HepG2 (cell line): ENCODE data around the gene ANKRD11. TPM values are rescaled to one million over a fixed set of nuclear protein-coding genes. Genes with fewer than 3 reads are reported as not detected.

Experiments
- CENPT ChIP-seq: sonication (generic); formaldehyde crosslinking; IDR thresholded peaks from 2 replicates; pipeline ENCODE4 v1.8.0; 2022; ENCODE audit warnings: low read depth, mild to moderate bottlenecking, moderate library complexity, missing genetic modification reagents
- HNRNPLL ChIP-seq: fragments of 200-400 bp; formaldehyde crosslinking; IDR thresholded peaks from 2 replicates; pipeline ENCODE4 v1.6.1; 2017; ENCODE audit warnings: mild to moderate bottlenecking, low read depth, low read length; ENCODE audit not compliant: poor library complexity, severe bottlenecking
- KAT8 ChIP-seq: IDR thresholded peaks from 2 replicates; pipeline ENCODE4 v1.6.1; 2016; ENCODE audit warnings: missing genetic modification reagents, missing compliant biosample characterization
- KLF15 ChIP-seq: sonication (generic); formaldehyde crosslinking; IDR thresholded peaks from 2 replicates; pipeline ENCODE4 v1.8.1; 2023; ENCODE audit warnings: borderline replicate concordance, mild to moderate bottlenecking, inconsistent platforms, missing genetic modification reagents, mixed read lengths
- LCORL ChIP-seq, 2 experiments: fragments of 450-650 bp in 1 of 2; sonication (generic) in 1 of 2; formaldehyde crosslinking in 1 of 2; IDR thresholded peaks; 2 replicates each; pipeline versions ENCODE4 v1.5.0 to v1.6.1; 2017 to 2020; ENCODE audit warnings: antibody characterized with exemption in 1 of 2, missing genetic modification reagents in 1 of 2
- MYC ChIP-seq: sonication (generic); formaldehyde crosslinking; IDR thresholded peaks from 2 replicates; pipeline ENCODE4 v1.9.0; 2021; ENCODE audit warnings: missing genetic modification reagents, borderline replicate concordance
- NR1H2 ChIP-seq: sonication (generic); formaldehyde crosslinking; IDR thresholded peaks from 2 replicates; pipeline ENCODE4 v1.8.1; 2022; ENCODE audit warnings: low read depth, missing genetic modification reagents, borderline replicate concordance
- PPARG ChIP-seq: conservative IDR thresholded peaks from 2 replicates; pipeline ENCODE4 v1.6.1; 2016; ENCODE audit warnings: missing biosample characterization, missing genetic modification reagents
- THAP11 ChIP-seq: IDR thresholded peaks from 2 replicates; pipeline ENCODE4 v1.6.1; 2016; ENCODE audit warnings: missing biosample characterization, missing genetic modification reagents
- ZBTB3 ChIP-seq: sonication (generic); formaldehyde crosslinking; IDR thresholded peaks from 2 replicates; pipeline ENCODE4 v1.4.0; 2020; ENCODE audit warnings: low read depth, mild to moderate bottlenecking, moderate library complexity, missing genetic modification reagents, borderline replicate concordance
- ZNF510 ChIP-seq: sonication (generic); formaldehyde crosslinking; IDR thresholded peaks from 2 replicates; pipeline ENCODE4 v1.4.0; 2020; ENCODE audit warnings: low read depth, mild to moderate bottlenecking, missing genetic modification reagents
- polyA plus RNA-seq, 8 experiments: library from polyadenylated mRNA; depleted of rRNA in 3 of 8; stranded (reverse) in 7 of 8; unstranded in 1 of 8; fragments of >200 nt; fragmentation: Illumina TruSeq in 4 of 8; extraction: Trizol in 4 of 8; gene quantifications; 2 replicates each; pipeline versions ENCODE4 v1.2.1 to v1.2.3, GENCODE V29; 2011 to 2016; ENCODE audit warnings: low read depth in 4 of 8, missing spikeins in 1 of 8, mixed read lengths in 1 of 8; ENCODE audit not compliant: insufficient read depth in 1 of 8
- total RNA-seq, 5 experiments: library from RNA; depleted of rRNA; stranded (reverse); fragments of >200 nt; fragmentation: Illumina TruSeq; extraction: Trizol; gene quantifications; 2 replicates each; pipeline ENCODE4 v1.2.3, GENCODE V29; 2016; ENCODE audit warnings: low read depth in 1 of 5
- TF ChIP-seq, protein P1 (sequence below): sonication (generic); formaldehyde crosslinking; IDR thresholded peaks from 2 replicates; pipeline ENCODE4 v1.8.0; 2022; ENCODE audit warnings: mild to moderate bottlenecking, missing genetic modification reagents
- TF ChIP-seq, protein P2 (sequence below): sonication (generic); formaldehyde crosslinking; IDR thresholded peaks from 2 replicates; pipeline ENCODE4 v1.5.0; 2020; ENCODE audit warnings: missing genetic modification reagents
- TF ChIP-seq, protein P3 (sequence below): sonication (generic); formaldehyde crosslinking; IDR thresholded peaks from 2 replicates; pipeline ENCODE4 v1.4.0; 2020; ENCODE audit warnings: missing genetic modification reagents
- TF ChIP-seq, protein P4 (sequence below): sonication (generic); formaldehyde crosslinking; IDR thresholded peaks from 2 replicates; pipeline ENCODE4 v1.4.0; 2020; ENCODE audit warnings: low read depth, mild to moderate bottlenecking, missing genetic modification reagents
- TF ChIP-seq, protein P5 (sequence below): sonication (generic); formaldehyde crosslinking; IDR thresholded peaks from 2 replicates; pipeline ENCODE4 v1.5.1; 2020; ENCODE audit warnings: mild to moderate bottlenecking, moderate library complexity, missing genetic modification reagents
- TF ChIP-seq, protein P6 (sequence below): sonication (generic); formaldehyde crosslinking; IDR thresholded peaks from 2 replicates; pipeline ENCODE4 v1.8.1; 2023; ENCODE audit warnings: mild to moderate bottlenecking, missing genetic modification reagents

ANKRD11 gene
- total and polyA plus RNA-seq, 2 of the 13 experiments (the other 11 are each of a cell fraction or from before 2014, with no cell fraction given) = 21.4 to 38.4 TPM

DNA sequence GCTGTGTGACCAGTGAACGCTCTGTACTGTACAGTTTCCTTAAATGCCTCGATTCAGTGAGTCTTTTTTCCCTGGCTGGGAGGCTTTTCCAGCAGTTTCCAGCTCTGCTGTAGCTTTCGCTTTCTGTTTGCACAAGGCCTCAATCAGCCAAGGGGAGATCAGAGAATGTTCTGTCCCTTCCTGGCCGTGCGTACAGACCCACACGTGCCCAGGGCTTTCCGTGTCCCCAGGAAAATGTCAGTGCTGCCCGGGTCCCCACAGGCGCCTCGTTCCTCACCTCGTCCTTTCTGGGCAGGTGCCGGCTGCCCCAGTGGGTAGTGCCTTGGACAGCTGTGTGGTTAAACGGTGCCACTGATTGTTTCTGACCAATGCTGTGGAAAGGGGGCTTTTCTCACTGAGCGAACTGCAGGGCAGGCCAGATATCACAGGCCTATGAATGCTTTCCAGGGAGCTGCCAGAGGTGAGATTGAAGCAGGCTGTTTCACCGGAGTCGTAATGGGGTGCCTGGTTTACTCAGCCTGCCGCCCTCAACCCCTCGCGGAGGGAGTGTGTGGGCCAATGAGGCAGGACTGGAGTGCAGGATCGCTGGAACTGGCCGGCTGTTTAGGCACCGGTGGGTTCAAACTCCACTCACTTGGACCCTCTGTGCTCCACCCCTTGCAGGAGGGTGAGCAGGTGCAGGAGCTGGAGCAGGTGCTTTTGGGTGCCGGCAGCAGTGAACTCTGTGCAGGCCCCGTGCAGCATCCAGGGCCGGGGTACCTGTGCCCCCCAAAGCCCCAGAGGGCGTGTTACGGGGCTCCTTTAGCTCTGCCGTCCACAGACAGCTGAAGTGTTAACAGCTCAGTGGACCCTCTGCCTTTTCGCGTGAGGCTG lies 228.4 kb downstream of the ANKRD11 start (continued):
- TF ChIP-seq, protein P1, sequence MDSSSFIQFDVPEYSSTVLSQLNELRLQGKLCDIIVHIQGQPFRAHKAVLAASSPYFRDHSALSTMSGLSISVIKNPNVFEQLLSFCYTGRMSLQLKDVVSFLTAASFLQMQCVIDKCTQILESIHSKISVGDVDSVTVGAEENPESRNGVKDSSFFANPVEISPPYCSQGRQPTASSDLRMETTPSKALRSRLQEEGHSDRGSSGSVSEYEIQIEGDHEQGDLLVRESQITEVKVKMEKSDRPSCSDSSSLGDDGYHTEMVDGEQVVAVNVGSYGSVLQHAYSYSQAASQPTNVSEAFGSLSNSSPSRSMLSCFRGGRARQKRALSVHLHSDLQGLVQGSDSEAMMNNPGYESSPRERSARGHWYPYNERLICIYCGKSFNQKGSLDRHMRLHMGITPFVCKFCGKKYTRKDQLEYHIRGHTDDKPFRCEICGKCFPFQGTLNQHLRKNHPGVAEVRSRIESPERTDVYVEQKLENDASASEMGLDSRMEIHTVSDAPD = 0 out of 2 replicates have a peak, but pooled peaks have one; percentile 55
- TF ChIP-seq KAT8 (CRISPR knock-in tag) (peak; percentile 62), MYC (peak; percentile 39; the same call in 1 of the 2 replicates), HNRNPLL (peak; percentile 41), ZNF510 (CRISPR knock-in tag) (0 out of 2 replicates have a peak, but pooled peaks have one; percentile 41), CENPT (CRISPR knock-in tag) (no peak), NR1H2 (CRISPR knock-in tag) (peak; percentile 79; the same call in 1 of the 2 replicates), LCORL (IDR thresholded peaks at IDR 0.05) (no peak), LCORL (CRISPR knock-in tag; IDR thresholded peaks at IDR 0.05) (peak; percentile 81), ZBTB3 (CRISPR knock-in tag) (peak; percentile 43; the same call in 1 of the 2 replicates), THAP11 (CRISPR knock-in tag) (peak; percentile 31; the same call in 1 of the 2 replicates), PPARG (CRISPR knock-in tag) (0 out of 2 replicates have a peak, but pooled peaks have one; percentile 7), KLF15 (CRISPR knock-in tag) (no peak)
- TF ChIP-seq, protein P2, sequence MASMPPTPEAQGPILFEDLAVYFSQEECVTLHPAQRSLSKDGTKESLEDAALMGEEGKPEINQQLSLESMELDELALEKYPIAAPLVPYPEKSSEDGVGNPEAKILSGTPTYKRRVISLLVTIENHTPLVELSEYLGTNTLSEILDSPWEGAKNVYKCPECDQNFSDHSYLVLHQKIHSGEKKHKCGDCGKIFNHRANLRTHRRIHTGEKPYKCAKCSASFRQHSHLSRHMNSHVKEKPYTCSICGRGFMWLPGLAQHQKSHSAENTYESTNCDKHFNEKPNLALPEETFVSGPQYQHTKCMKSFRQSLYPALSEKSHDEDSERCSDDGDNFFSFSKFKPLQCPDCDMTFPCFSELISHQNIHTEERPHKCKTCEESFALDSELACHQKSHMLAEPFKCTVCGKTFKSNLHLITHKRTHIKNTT (CRISPR knock-in tag) = no peak
- TF ChIP-seq, protein P3, sequence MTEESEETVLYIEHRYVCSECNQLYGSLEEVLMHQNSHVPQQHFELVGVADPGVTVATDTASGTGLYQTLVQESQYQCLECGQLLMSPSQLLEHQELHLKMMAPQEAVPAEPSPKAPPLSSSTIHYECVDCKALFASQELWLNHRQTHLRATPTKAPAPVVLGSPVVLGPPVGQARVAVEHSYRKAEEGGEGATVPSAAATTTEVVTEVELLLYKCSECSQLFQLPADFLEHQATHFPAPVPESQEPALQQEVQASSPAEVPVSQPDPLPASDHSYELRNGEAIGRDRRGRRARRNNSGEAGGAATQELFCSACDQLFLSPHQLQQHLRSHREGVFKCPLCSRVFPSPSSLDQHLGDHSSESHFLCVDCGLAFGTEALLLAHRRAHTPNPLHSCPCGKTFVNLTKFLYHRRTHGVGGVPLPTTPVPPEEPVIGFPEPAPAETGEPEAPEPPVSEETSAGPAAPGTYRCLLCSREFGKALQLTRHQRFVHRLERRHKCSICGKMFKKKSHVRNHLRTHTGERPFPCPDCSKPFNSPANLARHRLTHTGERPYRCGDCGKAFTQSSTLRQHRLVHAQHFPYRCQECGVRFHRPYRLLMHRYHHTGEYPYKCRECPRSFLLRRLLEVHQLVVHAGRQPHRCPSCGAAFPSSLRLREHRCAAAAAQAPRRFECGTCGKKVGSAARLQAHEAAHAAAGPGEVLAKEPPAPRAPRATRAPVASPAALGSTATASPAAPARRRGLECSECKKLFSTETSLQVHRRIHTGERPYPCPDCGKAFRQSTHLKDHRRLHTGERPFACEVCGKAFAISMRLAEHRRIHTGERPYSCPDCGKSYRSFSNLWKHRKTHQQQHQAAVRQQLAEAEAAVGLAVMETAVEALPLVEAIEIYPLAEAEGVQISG (CRISPR knock-in tag) = peak; percentile 63
- TF ChIP-seq, protein P4, sequence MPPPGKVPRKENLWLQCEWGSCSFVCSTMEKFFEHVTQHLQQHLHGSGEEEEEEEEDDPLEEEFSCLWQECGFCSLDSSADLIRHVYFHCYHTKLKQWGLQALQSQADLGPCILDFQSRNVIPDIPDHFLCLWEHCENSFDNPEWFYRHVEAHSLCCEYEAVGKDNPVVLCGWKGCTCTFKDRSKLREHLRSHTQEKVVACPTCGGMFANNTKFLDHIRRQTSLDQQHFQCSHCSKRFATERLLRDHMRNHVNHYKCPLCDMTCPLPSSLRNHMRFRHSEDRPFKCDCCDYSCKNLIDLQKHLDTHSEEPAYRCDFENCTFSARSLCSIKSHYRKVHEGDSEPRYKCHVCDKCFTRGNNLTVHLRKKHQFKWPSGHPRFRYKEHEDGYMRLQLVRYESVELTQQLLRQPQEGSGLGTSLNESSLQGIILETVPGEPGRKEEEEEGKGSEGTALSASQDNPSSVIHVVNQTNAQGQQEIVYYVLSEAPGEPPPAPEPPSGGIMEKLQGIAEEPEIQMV (CRISPR knock-in tag) = peak; percentile 9; the same call in 1 of the 2 replicates
- TF ChIP-seq, protein P5, sequence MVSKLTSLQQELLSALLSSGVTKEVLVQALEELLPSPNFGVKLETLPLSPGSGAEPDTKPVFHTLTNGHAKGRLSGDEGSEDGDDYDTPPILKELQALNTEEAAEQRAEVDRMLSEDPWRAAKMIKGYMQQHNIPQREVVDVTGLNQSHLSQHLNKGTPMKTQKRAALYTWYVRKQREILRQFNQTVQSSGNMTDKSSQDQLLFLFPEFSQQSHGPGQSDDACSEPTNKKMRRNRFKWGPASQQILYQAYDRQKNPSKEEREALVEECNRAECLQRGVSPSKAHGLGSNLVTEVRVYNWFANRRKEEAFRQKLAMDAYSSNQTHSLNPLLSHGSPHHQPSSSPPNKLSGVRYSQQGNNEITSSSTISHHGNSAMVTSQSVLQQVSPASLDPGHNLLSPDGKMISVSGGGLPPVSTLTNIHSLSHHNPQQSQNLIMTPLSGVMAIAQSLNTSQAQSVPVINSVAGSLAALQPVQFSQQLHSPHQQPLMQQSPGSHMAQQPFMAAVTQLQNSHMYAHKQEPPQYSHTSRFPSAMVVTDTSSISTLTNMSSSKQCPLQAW (CRISPR knock-in tag) = peak; percentile 68
- TF ChIP-seq, protein P6, sequence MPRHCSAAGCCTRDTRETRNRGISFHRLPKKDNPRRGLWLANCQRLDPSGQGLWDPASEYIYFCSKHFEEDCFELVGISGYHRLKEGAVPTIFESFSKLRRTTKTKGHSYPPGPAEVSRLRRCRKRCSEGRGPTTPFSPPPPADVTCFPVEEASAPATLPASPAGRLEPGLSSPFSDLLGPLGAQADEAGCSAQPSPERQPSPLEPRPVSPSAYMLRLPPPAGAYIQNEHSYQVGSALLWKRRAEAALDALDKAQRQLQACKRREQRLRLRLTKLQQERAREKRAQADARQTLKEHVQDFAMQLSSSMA (CRISPR knock-in tag) = peak; percentile 83; the same call in 1 of the 2 replicates
